H9 (cell line): ENCODE measurements around the gene TOMM40L. TPM values are rescaled to one million over a fixed set of nuclear protein-coding genes. Genes with fewer than 3 reads are reported as not detected.
A peak's percentile ranks its signal among the peaks of the same experiment; 100 is the strongest.

Experiments used
- DNase-seq: peaks from one replicate; pipeline ENCODE4 v3.0.0-alpha.2; 2017
- H2AFZ ChIP-seq: one replicate; pipeline ENCODE4 v1.6.1; 2013; ENCODE audit warnings: mild to moderate bottlenecking, low read length, control low read depth, moderate library complexity
- H2AK5ac ChIP-seq: 2 replicates; pipeline ENCODE4 v1.6.1; 2013; ENCODE audit warnings: low read length, control low read depth, mixed read lengths; ENCODE audit not compliant: insufficient read length
- H2BK120ac ChIP-seq: one replicate; pipeline ENCODE4 v1.6.1; 2013; ENCODE audit warnings: low read depth, mild to moderate bottlenecking, low read length, control low read depth, inconsistent platforms; ENCODE audit not compliant: poor library complexity, severe bottlenecking
- H2BK12ac ChIP-seq: 2 replicates; pipeline ENCODE4 v1.6.1; 2013; ENCODE audit warnings: low read length, control low read depth, mixed read lengths, low read depth; ENCODE audit not compliant: insufficient read length
- H2BK15ac ChIP-seq: 2 replicates; pipeline ENCODE4 v1.6.1; 2013; ENCODE audit warnings: low read depth, low read length, control low read depth
- H2BK20ac ChIP-seq: one replicate; pipeline ENCODE4 v1.6.1; 2013; ENCODE audit warnings: low read depth, mild to moderate bottlenecking, low read length, control low read depth, inconsistent platforms; ENCODE audit not compliant: poor library complexity, severe bottlenecking
- H2BK5ac ChIP-seq: 2 replicates; pipeline ENCODE4 v1.6.1; 2013; ENCODE audit warnings: low read length, control low read depth, mixed read lengths; ENCODE audit not compliant: insufficient read length
- H3K14ac ChIP-seq: 2 replicates; pipeline ENCODE4 v1.6.1; 2013; ENCODE audit warnings: low read length, control low read depth; ENCODE audit not compliant: insufficient read depth
- H3K18ac ChIP-seq: 2 replicates; pipeline ENCODE4 v1.6.1; 2013; ENCODE audit warnings: low read depth, mild to moderate bottlenecking, mixed read lengths, low read length, control low read depth; ENCODE audit not compliant: insufficient read length
- H3K23ac ChIP-seq: 2 replicates; pipeline ENCODE4 v1.6.1; 2013; ENCODE audit warnings: low read length, control low read depth, mixed read lengths, low read depth; ENCODE audit not compliant: insufficient read length
- H3K23me2 ChIP-seq: 2 replicates; pipeline ENCODE4 v1.6.1; 2013; ENCODE audit warnings: low read depth, mild to moderate bottlenecking, mixed read lengths, low read length, control low read depth; ENCODE audit not compliant: insufficient read length, poor library complexity, severe bottlenecking
- H3K27ac ChIP-seq: 2 replicates; pipeline ENCODE4 v1.5.1; 2013; ENCODE audit warnings: low read length, control low read depth, mixed read lengths, low read depth; ENCODE audit not compliant: insufficient read length
- H3K27me3 ChIP-seq: 2 replicates; pipeline ENCODE4 v1.6.1; 2013; ENCODE audit warnings: low read length, control low read depth, inconsistent platforms; ENCODE audit not compliant: insufficient read depth
- H3K4ac ChIP-seq: 2 replicates; pipeline ENCODE4 v1.6.1; 2013; ENCODE audit warnings: low read depth, mild to moderate bottlenecking, control low read depth, inconsistent platforms, low read length, moderate library complexity
- H3K4me1 ChIP-seq: 2 replicates; pipeline ENCODE4 v1.6.1; 2013; ENCODE audit warnings: low read length, control low read depth, inconsistent platforms; ENCODE audit not compliant: insufficient read depth
- H3K4me2 ChIP-seq: 2 replicates; pipeline ENCODE4 v1.6.1; 2013; ENCODE audit warnings: low read length, control low read depth, mixed read lengths; ENCODE audit not compliant: insufficient read length, insufficient read depth
- H3K56ac ChIP-seq: 2 replicates; pipeline ENCODE4 v1.6.1; 2013; ENCODE audit warnings: low read depth, mild to moderate bottlenecking, mixed read lengths, low read length, control low read depth; ENCODE audit not compliant: insufficient read length
- H3K79me1 ChIP-seq: 2 replicates; pipeline ENCODE4 v1.6.1; 2013; ENCODE audit warnings: low read depth, mild to moderate bottlenecking, moderate library complexity, low read length, control low read depth, inconsistent platforms; ENCODE audit not compliant: insufficient read depth, poor library complexity, severe bottlenecking
- H3K79me2 ChIP-seq: 2 replicates; pipeline ENCODE4 v1.6.1; 2013; ENCODE audit warnings: low read length, control low read depth, inconsistent platforms; ENCODE audit not compliant: insufficient read depth
- H3K9ac ChIP-seq: 2 replicates; pipeline ENCODE4 v1.6.1; 2013; ENCODE audit warnings: low read length, control low read depth, mixed read lengths; ENCODE audit not compliant: insufficient read length; ENCODE audit errors: extremely low read depth
- H3K9me3 ChIP-seq: one replicate; pipeline ENCODE4 v1.6.1; 2013; ENCODE audit warnings: low read depth, low read length, inconsistent platforms; ENCODE audit not compliant: control insufficient read depth
- H3T11ph ChIP-seq: one replicate; pipeline ENCODE4 v1.6.1; 2013; ENCODE audit warnings: mild to moderate bottlenecking, low read length, control low read depth, inconsistent platforms
- H4K20me1 ChIP-seq: one replicate; pipeline ENCODE4 v1.6.1; 2013; ENCODE audit not compliant: control insufficient read depth, insufficient read length, insufficient read depth
- H4K5ac ChIP-seq: 2 replicates; pipeline ENCODE4 v1.6.1; 2013; ENCODE audit warnings: low read depth, mild to moderate bottlenecking, mixed read lengths, low read length, control low read depth; ENCODE audit not compliant: insufficient read length
- H4K8ac ChIP-seq: replicated peaks from 2 replicates; pipeline ENCODE4 v1.6.1; 2013; ENCODE audit warnings: low read length, control low read depth, mixed read lengths, low read depth; ENCODE audit not compliant: insufficient read length
- H4K91ac ChIP-seq: 2 replicates; pipeline ENCODE4 v1.6.1; 2013; ENCODE audit warnings: low read depth, mild to moderate bottlenecking, moderate library complexity, mixed read lengths, low read length, control low read depth; ENCODE audit not compliant: insufficient read length
- H3K27ac Mint-ChIP-seq, 3 experiments: 2 replicates in 2 of 3; 3 replicates in 1 of 3; pipeline ENCODE4 v1.8.0; 2020 to 2021; ENCODE audit warnings: mixed read lengths in 3 of 3, mild to moderate bottlenecking in 1 of 3, moderate library complexity in 1 of 3
- H3K27me3 Mint-ChIP-seq: 2 replicates; pipeline ENCODE4 v1.8.0; 2021; ENCODE audit warnings: low read depth, mild to moderate bottlenecking, moderate library complexity, mixed read lengths
- H3K36me3 Mint-ChIP-seq, 3 experiments: 2 replicates in 2 of 3; 3 replicates in 1 of 3; pipeline ENCODE4 v1.8.0; 2020 to 2021; ENCODE audit warnings: low read depth in 3 of 3, mixed read lengths in 3 of 3; ENCODE audit not compliant: insufficient read depth in 1 of 3
- H3K4me1 Mint-ChIP-seq, 2 experiments: 2 replicates each; pipeline ENCODE4 v1.8.0; 2020; ENCODE audit warnings: mixed read lengths in 2 of 2
- H3K4me3 Mint-ChIP-seq, 2 experiments: 2 replicates in 1 of 2; 3 replicates in 1 of 2; pipeline ENCODE4 v1.8.0; 2020 to 2021; ENCODE audit warnings: mild to moderate bottlenecking in 2 of 2, mixed read lengths in 2 of 2, moderate library complexity in 1 of 2
- H3K9me3 Mint-ChIP-seq, 2 experiments: 2 replicates in 1 of 2; 3 replicates in 1 of 2; pipeline ENCODE4 v1.8.0; 2020; ENCODE audit warnings: mild to moderate bottlenecking in 2 of 2, mixed read lengths in 2 of 2, moderate library complexity in 1 of 2
- WGBS: extraction: QIAGEN DNeasy Blood & Tissue Kit; methylation state at CpG from one replicate; pipeline ENCODE4 v1.1.7; 2013; ENCODE audit warnings: missing lambda C conversion rate, low lambda C conversion rate, mixed read lengths; ENCODE audit not compliant: insufficient read length; ENCODE audit errors: extremely low coverage; 5-methylcytosine and 5-hydroxymethylcytosine counted together
- total RNA-seq: library from RNA; stranded (reverse); gene quantifications from 2 replicates; pipeline ENCODE4 v1.2.1, GENCODE V29; 2021
- TF ChIP-seq, protein P1 (sequence below): fragments of 200-600 bp; sonication (generic); conservative IDR thresholded peaks from 3 replicates; pipeline ENCODE4 v1.8.0; 2021; ENCODE audit warnings: antibody characterized with exemption, mild to moderate bottlenecking

TOMM40L gene
- total RNA-seq, 1 experiment from 2014 or later: 13.5 TPM

DNA sequence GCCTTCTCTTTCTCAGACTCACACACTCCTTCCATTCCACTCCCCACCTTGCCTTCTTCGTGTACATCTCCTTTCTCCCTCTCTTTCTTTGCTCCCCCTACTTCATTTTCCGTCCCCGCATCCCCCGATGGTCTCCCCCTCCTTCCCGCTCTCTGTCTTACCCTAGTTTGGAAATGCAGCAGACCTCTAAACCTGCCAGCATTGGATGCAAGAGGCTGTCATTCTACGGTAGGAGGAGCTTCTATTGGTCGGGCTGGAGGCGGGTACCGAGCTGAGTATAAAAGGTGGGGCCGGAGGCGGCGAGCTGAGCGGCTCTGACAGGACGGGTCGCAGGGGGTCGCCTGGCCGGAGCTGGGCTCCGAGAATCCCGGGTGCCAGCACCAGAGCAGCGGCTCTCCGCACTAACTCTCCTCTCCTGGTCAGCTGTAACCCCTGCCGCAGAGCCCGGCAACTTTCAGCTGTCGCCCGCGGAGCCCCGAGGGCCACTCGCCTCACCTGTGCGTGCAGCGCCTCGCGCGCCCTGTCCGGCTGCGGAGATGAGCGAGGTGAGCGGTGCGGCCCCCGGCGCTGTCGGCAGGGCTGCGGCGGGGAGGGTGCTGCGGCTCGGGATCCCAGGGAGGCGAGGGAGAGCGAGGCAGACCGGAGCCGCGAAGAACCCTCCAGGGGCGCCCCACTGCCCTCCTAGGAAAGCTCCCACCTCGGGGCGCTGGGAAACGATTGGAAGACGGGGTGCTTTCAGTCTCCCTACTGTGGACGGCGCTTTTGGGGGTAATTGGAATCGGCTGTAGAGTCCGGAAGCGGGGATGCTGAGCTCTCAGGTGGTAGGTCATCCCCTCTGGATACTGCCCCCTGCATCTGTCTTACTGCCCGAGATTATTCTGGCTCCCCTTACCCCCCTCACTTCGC lies 32.8 kb downstream of the TOMM40L start, which contains the start of gene PCP4L1:
Gene PCP4L1 (plus strand): TSS at position 307 of the 906 bp plus-strand sequence. CDS start 230 bp downstream, at position 537.
- Histone ChIP-seq H2AFZ (peak within 1 kb of the TSS; percentile 74), H3K79me2 (no peaks in the 10 kb centered on the region), H3T11ph (no peak within 1 kb of the TSS), H3K4ac (no peak within 1 kb of the TSS), H3K9me3 (peaks cover 6% of the 10 kb centered on the region), H3K4me1 (peaks cover 5% of the 10 kb centered on the region; the same call in 1 of the 2 replicates), H4K8ac (no peak within 1 kb of the TSS), H3K18ac (no peak within 1 kb of the TSS), H2BK120ac (no peak within 1 kb of the TSS), H3K9ac (no peak within 1 kb of the TSS), H2BK5ac (no peak within 1 kb of the TSS), H2AK5ac (no peak within 1 kb of the TSS), H2BK12ac (no peak within 1 kb of the TSS), H3K27ac (no peak within 1 kb of the TSS), H3K23me2 (peaks cover 11% of the 10 kb centered on the region), H3K14ac (peak within 1 kb of the TSS; percentile 55; the same call in 1 of the 2 replicates), H4K91ac (no peak within 1 kb of the TSS), H3K56ac (no peak within 1 kb of the TSS), H4K5ac (no peak within 1 kb of the TSS), H2BK15ac (no peak within 1 kb of the TSS), H3K79me1 (no peaks in the 10 kb centered on the region), H3K23ac (no peak within 1 kb of the TSS), H3K27me3 (peaks cover 12% of the 10 kb centered on the region; the same call in 1 of the 2 replicates), H2BK20ac (no peak within 1 kb of the TSS), H4K20me1 (no peaks in the 10 kb centered on the region), H3K4me2 (peak within 1 kb of the TSS; percentile 55)
- Mint-ChIP-seq H3K9me3 (peaks cover 27 to 28% of the 10 kb centered on the region in 2 experiments), H3K27ac (no peak within 1 kb of the TSS; a peak in 1 of 7 replicates), H3K4me1 (peaks cover 17 to 26% of the 10 kb centered on the region in 2 experiments), H3K4me3 (peak within 1 kb of the TSS; percentile 59 to 78), H3K27me3 (peaks cover 81% of the 10 kb centered on the region), H3K36me3 (peaks cover 13 to 20% (median 14%) of the 10 kb centered on the region in 3 experiments)
- no CpG with 5 or more reads among the region's 62 CpGs for WGBS
- TF ChIP-seq, protein P1, sequence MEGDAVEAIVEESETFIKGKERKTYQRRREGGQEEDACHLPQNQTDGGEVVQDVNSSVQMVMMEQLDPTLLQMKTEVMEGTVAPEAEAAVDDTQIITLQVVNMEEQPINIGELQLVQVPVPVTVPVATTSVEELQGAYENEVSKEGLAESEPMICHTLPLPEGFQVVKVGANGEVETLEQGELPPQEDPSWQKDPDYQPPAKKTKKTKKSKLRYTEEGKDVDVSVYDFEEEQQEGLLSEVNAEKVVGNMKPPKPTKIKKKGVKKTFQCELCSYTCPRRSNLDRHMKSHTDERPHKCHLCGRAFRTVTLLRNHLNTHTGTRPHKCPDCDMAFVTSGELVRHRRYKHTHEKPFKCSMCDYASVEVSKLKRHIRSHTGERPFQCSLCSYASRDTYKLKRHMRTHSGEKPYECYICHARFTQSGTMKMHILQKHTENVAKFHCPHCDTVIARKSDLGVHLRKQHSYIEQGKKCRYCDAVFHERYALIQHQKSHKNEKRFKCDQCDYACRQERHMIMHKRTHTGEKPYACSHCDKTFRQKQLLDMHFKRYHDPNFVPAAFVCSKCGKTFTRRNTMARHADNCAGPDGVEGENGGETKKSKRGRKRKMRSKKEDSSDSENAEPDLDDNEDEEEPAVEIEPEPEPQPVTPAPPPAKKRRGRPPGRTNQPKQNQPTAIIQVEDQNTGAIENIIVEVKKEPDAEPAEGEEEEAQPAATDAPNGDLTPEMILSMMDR: no peak
- DNase-seq: peak; percentile 95
